Right lobe of liver (tissue), 4 donors: ENCODE data around the gene FRMPD4.

ENCODE experiments used
- CTCF ChIP-seq, 4 donors: fragments of 200-600 bp in 3 of 4; fragments of 450-650 bp in 1 of 4; IDR thresholded peaks; one replicate each; pipeline versions ENCODE4 v1.5.1 to v1.8.0; 2016 to 2022; ENCODE audit warnings: antibody characterized with exemption in 4 of 4, mild to moderate bottlenecking in 2 of 4
- POLR2A ChIP-seq: fragments of 450-650 bp; IDR thresholded peaks from one replicate; pipeline ENCODE4 v1.6.1; 2017; ENCODE audit warnings: antibody characterized with exemption, mild to moderate bottlenecking
- donor health status: DM: no; HTN: no; CAD: no.
- donor health status: DM: no; HTN: no; CAD: no.
- donor health status: DM: no; HTN: yes; CAD: no.

GRCh38 chrX:12278151-12278550 lies 139.9 kb downstream of the FRMPD4 start:
- no peak for TF ChIP-seq CTCF (IDR thresholded peaks at IDR 0.05)
- no peak for TF ChIP-seq POLR2A
